NK-92 (cell line): ENCODE data around the gene ELL2.
"Not testable (repeated sequence)": the region's sequence is repeated elsewhere in the genome, so short reads cannot be mapped to it uniquely, and the experiment has no call there.

Experiments used
- DNase-seq: peaks from one replicate; lab custom pipeline; 2025; ENCODE audit not compliant: unreplicated experiment; lab: John Stamatoyannopoulos, UW

The ELL2 gene

DNA sequence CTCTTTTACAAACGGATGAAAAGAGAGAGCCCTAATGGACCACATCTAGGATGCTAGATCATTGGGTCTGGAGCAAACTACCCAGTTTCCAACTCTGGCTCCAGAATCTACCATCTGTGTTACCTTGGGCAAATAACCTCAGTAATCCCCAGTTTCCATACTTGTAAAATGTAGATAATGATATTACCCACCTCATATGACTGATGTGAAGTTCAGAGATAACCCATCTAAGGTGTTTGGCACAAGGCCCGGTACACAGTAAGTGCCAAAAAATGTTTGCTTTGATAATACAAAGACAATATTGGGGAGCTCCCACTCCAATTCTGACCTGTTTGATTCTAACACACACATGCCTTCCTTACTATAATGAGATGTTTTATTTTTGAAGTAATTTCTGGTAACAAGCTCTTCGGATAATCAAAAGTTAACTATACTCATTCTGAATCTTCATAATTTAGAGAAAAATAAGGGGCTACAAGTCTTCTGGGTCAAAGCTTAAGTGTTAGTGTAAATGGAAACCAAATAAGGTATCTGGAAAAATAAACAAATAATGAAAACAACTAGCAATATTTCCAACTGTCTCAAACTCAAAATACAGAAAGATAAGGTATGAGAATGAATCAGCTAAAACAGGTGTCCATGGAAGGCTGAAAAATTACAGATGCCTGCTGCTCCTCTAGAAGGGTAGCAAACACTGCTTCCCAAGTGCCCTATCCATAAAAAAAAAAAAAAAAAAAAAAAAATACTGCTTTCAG, 30.4 kb downstream of the ELL2 start:
- DNase-seq: no peak

DNA sequence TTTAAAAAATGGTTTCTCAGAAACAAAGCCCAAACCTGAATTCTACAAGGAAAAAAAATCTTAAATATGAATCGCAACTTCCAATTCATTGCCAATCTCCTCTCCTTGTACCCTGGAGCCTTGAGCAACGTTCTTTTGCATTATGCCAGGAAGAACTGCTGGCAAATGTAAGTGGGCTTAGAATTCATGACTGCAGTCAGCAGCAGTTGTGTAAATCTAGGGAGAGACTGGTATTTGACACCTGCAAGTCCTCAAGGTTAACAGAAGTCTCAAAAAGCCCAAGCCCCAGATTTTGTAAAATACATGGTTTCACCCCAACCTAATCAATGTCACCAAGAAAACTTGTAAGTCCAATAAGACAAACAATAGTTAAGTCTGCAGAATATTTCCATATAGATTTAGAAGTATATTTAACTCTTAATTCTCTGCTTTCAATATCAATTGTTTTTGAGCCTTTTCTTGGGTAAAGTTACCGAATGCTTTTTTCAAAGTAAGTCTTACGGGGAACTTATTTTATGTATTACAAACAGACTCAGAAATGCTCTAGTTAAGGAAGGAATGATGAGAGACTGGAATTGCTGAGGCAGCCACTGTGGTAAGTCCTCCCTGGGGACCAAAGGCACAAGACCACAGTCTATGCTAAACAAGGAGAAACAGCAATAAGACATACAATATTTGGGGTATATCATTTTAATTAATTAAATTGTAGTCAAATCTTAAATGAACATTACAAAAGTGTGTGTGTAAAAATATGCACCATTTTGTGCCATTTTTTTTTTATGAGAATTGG, 31.3 kb downstream of the ELL2 start:
- no peak for DNase-seq

- no peak for DNase-seq
Measured at GRCh38 chr5:95928724-95929253, 32.9 kb downstream of the ELL2 start.

DNA sequence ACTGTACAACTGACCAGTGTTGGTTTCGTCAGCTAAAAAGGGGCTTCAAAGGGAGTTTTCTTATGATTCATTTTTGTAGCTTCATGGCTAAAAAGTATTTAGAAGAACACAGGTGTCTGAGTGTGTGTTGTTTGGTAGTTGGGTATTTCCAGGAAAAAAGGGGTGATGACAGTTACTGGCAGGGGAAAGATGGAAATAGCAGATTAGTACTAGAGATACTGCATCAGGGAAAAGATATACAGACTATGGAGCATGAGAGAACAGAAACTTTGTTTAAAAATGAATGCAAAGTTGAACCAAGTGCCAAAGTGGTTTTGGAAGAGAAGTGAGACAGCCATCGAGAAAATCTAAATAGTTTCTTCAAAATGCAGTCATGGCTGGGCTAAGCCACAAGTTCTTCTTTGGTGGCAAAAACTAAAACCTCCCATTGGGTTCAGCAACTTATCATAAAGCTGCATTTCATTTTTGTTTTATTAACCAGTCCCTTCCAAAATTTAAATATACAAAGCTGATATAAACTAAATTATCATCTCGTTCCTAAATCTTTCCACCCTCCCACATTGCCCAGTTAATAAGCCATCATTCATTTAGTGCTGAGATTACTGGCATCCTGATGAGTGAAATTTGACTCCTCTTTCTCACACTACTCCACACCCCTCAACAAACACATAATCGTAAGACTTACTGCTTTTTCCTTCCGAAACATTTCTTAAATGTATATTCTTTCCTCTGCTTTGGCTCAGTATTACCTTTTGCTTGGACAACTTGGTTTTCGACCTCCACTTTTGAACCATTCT, 33.5 kb downstream of the ELL2 start:
- no peak for DNase-seq

DNA sequence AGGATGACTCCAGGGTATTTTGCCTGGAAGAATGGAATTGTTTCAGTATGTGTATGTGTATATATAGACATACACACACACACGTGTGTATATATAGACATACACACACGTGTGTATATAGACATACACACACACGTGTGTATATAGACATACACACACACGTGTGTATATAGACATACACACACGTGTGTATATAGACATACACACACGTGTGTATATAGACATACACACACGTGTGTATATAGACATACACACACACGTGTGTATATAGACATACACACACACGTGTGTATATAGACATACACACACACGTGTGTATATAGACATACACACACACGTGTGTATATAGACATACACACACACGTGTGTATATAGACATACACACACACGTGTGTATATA, 34.4 kb downstream of the ELL2 start:
- DNase-seq: not testable (repeated sequence)

GRCh38 chr5:95925939-95926338, 35.7 kb downstream of the ELL2 start:
- DNase-seq: no peak

DNA sequence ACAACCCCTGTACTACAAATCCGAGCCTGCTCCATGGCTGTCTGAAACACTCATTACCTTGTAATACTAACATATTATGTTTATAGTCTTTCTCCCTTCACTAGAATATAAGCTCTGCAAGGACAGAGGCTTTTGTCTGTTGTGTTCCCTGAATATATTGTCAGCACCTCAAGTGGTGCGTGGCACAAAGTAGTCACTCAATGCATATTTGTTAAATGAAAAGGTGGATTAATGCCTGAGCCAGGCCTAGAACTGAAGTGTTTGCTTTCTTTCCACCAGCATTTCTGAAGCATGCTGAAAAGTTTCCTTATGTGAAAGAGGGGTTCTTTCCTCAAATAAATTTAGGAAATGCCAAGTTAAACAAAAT, 36.3 kb downstream of the ELL2 start:
- DNase-seq: no peak

DNA sequence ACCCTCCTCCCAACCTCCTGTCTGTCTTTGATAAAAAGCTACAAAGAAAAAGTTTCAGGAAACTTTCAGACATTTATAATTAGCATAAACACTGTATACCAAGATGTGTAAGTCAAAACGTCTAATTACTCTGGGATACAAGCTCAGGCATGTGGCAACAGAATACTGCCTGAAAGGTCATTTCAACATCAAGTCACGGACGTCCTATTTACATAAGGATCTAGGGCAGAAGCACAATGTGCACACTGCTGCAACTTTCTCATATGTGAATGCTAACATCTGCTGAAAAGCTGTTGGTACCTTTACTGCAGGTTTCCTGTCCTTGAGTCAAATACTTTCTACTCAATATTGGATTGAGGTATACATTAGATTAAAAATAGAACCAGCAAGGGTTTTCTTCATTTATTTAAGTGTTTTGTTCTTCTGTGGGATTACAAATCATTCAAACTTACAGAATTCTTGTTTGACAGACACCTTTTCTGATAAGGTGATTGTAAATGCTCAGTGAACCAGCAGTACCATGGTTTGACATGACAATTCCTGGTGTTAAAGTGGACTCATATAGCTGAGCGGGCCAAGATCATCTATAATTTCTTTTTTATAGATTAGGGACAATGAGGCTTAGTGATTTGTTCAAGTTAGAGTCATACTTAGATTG, 36.8 kb downstream of the ELL2 start:
- no peak for DNase-seq

GRCh38 chr5:95923918-95924544, 37.6 kb downstream of the ELL2 start:
- DNase-seq: no peak

GRCh38 chr5:95922798-95923197, 38.9 kb downstream of the ELL2 start:
- DNase-seq: no peak

DNA sequence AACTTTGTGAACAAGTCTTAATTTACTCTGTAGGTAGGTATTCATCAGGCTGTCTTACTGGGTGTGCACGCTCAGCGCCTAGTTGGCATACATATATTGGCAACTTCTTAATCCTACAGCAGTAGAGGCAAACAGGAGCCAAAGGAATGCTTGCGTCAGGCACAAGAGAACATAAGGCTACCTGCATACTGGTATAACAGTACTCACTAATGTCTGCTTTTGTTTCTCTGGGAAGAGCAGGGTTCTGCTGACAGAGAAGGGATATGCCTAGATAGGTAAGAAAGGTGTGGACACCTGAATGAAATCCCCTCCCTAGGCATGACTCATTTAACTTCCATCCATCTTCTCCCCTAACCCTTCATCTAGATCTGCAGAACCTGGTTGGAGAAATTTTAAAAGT, 40.1 kb downstream of the ELL2 start:
- DNase-seq: no peak

DNA sequence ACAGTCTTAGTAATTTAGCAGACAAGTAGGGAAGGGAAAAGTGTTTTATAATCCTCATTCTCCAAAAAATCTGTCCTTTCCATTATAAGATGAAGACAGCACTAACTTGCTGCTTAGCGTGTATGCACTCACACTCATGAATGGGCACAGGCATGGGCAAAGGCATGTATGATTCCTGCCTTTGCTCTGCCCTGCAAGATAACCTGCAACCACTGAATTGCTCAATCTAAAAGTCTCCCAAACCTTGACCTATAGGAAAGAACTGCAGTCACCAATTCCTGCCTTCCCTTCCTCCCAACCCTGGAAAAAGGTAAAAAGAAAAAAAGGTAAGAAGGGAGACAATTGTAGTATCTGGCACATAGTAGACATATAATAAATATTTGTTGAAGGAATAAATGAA, 40.8 kb downstream of the ELL2 start:
- no peak for DNase-seq

DNA sequence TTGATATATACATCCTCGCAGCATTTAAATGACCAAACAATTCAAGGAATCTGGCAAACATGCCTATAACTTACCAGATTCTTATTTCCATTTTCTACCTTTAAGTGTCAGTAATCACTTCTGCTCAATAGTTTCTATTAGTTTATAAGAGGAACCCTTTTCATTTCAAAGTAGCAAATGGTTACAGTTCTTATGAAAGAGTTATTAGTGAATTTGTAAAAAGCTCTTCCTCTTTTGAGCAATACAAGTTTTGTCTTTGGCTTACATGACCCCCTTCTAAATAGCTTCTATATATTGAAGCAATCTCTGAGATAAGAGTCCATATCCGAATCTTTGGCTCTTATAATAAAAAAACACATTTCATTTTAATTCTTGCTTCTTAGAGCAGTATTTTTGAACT, 42.0 kb downstream of the ELL2 start:
- no peak for DNase-seq

DNA sequence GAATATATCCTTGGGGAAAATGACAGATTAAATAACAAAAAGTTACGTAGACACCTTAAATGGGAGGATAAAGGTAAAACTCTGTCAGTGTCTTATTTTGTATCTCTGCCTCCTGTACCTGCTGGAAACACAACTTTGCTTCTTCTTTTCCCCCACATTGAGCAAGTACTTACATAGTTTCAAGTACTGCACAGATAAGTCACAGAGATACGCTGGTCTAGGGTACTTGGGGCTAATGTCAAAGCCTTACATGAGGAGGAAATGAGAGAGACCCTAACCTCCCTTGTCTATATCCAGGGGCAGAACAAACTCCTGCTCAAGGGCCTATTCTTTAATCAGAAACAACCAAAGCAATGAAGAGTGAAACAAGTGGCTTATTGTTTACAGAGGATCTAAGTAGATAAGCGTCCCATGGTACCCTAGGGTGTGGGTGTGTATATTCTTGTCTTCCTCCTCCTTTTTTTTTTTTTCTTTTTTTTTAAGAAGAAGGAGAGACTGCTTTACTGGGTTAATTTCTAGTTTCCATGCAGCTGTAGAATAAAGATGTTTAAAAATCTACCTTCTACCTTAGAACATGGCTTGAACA, 43.1 kb downstream of the ELL2 start:
- DNase-seq: no peak

GRCh38 chr5:95917207-95917606, 44.4 kb downstream of the ELL2 start:
- DNase-seq: no peak

DNA sequence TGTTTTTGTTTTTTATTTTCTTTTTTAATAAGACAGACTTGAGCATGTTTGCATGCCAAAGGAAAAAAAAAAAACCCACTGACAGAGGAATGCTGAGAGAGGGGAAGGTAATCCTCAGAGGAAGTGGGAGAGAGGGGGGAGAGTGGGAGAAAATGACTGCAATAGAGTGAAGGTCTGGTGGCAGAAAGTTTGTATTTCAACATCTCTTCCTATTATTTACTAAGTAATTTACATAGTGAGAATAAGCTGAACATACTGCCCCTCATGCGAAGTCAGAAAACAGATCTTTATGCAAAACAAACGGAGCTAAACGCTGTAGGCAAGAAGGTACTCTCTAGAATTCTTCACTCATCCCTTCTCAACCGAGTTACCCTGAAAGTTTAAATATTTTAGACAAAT, 45.0 kb downstream of the ELL2 start:
- DNase-seq: no peak

DNA sequence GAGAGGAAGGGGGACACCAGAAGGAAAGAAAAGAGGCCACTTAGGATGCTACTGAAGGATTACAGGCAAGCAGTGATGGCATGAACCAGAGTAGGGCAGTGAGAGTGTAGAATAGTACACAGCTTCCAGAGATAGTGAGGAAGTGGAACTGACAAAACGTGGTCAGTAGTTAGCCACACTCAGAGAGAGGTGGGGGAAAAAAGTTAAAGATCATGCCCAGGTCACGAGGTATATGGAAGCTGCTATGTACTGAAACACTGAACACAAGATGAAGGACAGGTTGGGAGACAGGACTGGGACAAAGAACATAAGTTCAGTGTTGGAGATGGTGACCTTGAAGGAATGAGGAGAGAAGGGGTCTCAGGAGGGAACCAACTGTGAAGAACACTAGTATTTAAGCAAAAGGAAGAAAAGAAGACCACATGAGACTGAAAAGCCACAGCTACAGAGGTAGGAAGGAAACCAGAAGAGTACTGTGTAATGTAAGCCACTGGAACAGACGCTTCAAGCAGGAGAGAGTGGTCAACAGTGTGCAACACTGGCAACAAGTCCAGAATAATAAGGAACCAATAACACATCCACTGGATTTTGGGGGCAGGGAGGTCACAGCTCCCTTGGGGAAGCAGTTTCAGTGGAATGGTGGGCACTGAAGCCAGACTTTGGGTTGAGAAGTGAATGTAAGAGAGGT, 45.5 kb downstream of the ELL2 start:
- DNase-seq: no peak

DNA sequence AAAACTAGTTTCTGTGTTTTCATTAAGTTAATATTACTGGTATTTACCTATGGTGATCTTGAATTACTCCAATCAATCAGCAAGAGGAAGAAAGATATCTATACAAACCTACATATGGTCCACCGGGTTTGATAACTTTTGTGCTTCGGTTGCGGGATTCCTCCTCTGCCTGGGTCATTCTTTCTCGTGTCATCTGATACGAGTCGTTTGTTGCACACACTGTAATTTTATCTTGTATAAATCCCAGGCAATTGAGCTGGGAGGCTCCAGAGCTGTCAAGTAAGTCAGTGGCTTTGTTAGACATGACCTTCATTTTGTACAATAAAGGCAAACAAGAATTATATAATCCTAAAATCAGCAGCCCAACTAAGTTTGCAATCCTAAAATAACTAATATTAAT, 48.0 kb downstream of the ELL2 start:
- no peak for DNase-seq

GRCh38 chr5:95912029-95912428, 49.6 kb downstream of the ELL2 start:
- DNase-seq: no peak

GRCh38 chr5:95910521-95910920, 51.1 kb downstream of the ELL2 start:
- DNase-seq: no peak
